ENCODE results near the gene BTRC.

BTRC gene

GRCh38 chr10:101356132-101356531, 2.2 kb downstream of the BTRC start (continued):
- no peak for TF ChIP-seq TSHZ2 (CRISPR knock-in tag; IDR thresholded peaks at IDR 0.05)
- TF ChIP-seq ISL1 (CRISPR knock-in tag; IDR thresholded peaks at IDR 0.05), result no peak
- TF ChIP-seq TOX (CRISPR knock-in tag; IDR thresholded peaks at IDR 0.05; ENCODE audit: borderline replicate concordance), result no peak

- ATAC-seq, result no peak
- TF ChIP-seq OSR1 (CRISPR knock-in tag; IDR thresholded peaks at IDR 0.05) (no peak), TSHZ2 (CRISPR knock-in tag; IDR thresholded peaks at IDR 0.05) (no peak), ZNF565 (CRISPR knock-in tag; conservative IDR thresholded peaks at IDR 0.05; ENCODE audit: low read depth) (no peak), POU6F1 (CRISPR knock-in tag; IDR thresholded peaks at IDR 0.05; ENCODE audit: borderline replicate concordance, low read depth) (no peak), CSDC2 (CRISPR knock-in tag; IDR thresholded peaks at IDR 0.05) (no peak), SNAI2 (CRISPR knock-in tag; IDR thresholded peaks at IDR 0.05) (no peak), ESRRG (CRISPR knock-in tag; IDR thresholded peaks at IDR 0.05) (no peak), ZC3H10 (CRISPR knock-in tag; IDR thresholded peaks at IDR 0.05) (no peak), ZNF70 (CRISPR knock-in tag; IDR thresholded peaks at IDR 0.05) (no peak), ZNF8 (CRISPR knock-in tag; IDR thresholded peaks at IDR 0.05) (no peak), PPARA (CRISPR knock-in tag; IDR thresholded peaks at IDR 0.05; ENCODE audit: borderline replicate concordance) (no peak), PATZ1 (CRISPR knock-in tag; IDR thresholded peaks at IDR 0.05; ENCODE audit: borderline replicate concordance) (no peak), CREB5 (CRISPR knock-in tag; IDR thresholded peaks at IDR 0.05; ENCODE audit: low read depth) (no peak), ISL1 (CRISPR knock-in tag; IDR thresholded peaks at IDR 0.05) (no peak), RARB (CRISPR knock-in tag; IDR thresholded peaks at IDR 0.05) (no peak), CSRNP3 (CRISPR knock-in tag; IDR thresholded peaks at IDR 0.05) (no peak), ZFP30 (CRISPR knock-in tag; IDR thresholded peaks at IDR 0.05) (no peak)
These were observed 4.0 kb downstream of the BTRC start for GRCh38 chr10:101357958-101358357.
